GM18508 (cell line): ENCODE measurements around the gene IL17RE.

Experiments used
- ATAC-seq: cut with Tn5 transposase; IDR thresholded peaks from one replicate; pipeline ENCODE4 v1.9.1; 2021; ENCODE audit warnings: moderate number of reproducible peaks; ENCODE audit not compliant: insufficient read depth, unreplicated experiment

The IL17RE gene

DNA sequence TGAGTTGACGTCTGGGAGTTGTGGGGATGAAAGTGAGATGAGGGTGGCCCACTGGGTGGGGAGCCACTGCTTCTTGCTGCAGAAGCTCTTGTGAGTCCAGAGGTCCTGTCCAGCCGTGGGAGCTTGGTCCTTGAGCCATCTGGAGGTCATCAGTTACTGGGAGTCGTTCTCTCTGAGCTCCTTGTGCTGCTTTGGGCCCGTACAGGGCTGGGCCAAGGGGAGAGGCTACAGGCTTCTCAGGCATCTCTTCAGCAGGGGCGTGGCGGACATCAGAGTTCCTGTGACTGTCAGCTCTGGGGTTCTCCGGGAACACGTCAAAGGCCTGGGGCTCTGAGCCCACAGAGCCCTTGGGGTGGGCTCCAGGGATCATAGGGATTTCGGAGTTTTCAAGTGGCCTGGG, 47.0 kb downstream of the IL17RE start:
- no peak for ATAC-seq

DNA sequence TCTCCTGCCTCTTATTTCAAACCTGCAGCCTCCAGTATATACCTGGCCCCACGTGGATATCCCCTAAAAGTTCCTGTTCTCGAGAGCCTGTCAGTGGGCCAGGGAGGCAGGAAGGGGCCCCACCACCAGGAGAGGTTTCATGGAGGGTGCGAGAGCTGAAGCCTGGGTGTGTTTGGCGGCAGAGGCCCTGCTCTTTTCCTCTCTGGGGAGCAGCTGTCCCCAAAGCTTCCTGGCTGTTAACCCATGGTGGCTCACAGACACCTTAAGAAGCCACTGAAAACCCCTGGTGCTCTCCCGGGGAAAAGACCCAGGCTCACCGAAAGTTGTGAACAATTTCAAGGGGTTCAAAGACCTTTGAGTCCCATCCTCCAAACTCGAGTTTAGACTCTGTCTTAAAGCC, 48.5 kb downstream of the IL17RE start:
- no peak for ATAC-seq

DNA sequence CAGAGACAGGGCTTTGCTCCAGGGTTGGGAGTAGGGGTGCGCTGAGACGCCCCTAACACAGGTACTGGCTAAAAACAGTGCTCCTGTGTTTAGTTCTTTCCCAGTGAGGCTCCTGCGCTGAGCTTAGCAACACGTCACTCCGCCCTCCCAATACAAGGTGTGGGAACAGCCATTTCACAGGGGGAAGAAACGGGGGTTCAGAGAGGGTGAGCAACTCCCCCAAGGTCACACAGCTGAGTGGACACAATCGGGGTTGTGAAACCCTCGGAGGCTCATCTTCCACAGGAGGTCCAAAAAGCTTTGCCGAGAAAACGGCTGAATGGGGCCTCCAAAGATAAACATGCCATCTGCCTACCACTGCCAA, 48.9 kb downstream of the IL17RE start:
- ATAC-seq, result no peak

DNA sequence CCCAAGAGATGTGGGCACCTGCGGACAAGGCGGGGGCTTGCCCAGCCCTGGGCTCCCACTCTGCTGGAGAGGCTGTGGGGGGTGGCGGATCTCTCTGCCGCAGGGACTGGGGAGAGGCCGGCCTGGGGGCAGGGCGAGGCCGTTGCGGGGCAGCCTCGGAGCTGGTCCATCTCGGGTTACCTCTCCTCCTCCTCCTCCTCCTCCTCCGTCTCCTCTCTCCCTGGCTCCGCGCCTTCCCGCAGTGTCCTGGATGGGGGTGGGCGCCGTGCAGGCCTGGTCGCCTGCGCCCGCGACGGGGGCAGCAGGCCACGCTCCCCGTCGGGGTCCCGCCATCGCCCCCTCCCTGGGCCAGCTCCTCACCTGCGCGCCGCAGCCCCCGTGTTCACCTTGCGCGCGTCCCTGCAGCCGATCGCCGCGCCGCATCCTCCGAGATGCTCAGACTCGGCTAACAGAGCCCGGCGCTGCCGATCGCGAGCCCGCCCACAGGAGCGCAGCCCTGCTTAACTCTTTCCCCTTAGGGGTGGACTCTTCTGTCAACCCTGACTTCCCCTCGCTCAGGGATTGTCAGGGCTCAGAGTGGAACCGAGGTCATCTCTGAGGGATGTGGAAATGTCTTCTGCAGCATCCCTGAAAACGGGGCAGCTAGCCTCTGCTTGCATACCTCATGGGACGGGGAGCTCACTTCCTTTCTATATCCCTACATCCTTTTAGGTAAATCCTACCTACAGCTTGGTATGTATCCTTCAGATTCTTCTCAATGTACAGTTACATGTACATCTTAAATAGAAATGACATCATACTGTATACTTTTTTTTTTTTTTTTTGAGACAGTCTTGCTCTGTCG, 49.5 kb downstream of the IL17RE start, which contains the start of gene PRRT3:
Gene PRRT3, minus strand, starts transcription at position 447 of the 844 bp plus-strand sequence. CDS start 2,293 bp downstream, outside the sequence.
- ATAC-seq, result peak; percentile 47

DNA sequence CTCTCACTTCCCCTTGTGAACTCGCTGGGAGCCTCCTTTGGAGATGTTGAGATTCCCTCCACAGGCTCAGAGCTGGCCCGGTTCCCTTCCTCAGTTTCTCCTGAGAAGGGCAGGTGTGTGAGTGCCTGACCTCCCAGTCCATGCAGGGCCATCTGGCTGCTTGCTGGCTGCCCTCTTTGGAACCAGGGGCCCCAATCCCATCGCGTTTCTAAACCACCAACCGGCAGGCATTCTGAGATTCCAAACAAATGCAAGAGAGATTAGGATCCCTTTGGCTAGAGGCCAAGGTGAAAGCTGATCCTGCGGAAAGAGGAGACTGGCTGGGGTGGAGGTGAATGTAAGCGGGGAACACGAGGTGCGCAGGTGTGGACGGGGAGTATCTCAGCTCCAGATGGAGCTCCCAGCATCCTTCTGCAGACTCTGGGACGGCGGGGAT, 52.4 kb downstream of the IL17RE start:
- no peak for ATAC-seq

DNA sequence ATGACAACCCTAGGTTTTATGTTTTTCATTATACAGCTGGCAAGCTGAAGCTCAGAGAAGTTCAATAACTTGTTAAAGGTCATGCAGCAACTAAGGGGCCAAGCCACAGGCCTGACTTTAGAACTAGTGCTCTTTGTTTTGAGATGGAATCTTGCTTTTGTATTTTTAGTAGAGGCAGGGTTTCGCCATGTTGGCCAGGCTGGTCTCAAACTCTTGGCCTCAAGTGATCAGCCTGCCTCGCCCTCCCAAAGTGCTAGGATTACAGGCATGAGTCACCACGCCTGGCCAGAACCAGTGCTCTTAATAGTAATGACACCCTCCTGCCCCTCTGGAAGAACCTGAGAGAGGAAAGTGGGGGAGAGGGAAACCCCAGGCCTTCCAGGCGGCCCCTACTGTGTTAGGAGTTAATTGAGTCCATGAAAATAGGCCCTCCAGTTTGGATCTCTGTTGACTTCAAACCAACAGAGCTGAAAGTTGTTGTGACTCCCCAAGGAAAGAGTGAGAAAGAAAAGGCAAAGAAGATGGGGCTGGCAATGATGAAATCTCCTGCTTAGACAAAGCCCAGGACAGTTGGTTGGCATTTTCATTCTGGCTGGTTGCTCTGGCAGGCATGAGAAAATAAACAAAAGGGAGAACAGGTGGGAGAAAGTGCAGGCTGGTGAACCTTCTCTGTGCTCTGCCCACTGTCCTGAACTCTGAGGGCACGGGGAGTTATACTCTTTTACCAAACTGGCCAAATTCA, 53.1 kb downstream of the IL17RE start:
- no peak for ATAC-seq

DNA sequence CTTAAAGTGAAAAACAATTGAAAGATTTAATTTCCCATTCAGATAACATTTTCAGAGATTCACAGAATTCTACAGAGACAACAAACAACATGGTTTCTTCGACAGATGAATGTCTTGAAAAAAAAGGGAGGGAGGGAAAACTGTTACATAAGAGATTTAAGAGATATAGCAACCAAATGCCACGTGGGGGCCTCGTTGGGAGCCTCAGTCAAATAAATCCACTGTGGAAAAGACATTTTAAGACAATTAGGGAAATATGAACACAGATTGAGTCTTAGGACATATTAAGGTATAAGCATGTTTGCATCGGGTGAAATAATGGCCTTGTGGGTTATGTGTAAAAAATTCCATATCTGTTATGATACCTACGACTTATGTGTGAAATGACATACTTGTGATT, 54.6 kb downstream of the IL17RE start:
- ATAC-seq, result no peak

DNA sequence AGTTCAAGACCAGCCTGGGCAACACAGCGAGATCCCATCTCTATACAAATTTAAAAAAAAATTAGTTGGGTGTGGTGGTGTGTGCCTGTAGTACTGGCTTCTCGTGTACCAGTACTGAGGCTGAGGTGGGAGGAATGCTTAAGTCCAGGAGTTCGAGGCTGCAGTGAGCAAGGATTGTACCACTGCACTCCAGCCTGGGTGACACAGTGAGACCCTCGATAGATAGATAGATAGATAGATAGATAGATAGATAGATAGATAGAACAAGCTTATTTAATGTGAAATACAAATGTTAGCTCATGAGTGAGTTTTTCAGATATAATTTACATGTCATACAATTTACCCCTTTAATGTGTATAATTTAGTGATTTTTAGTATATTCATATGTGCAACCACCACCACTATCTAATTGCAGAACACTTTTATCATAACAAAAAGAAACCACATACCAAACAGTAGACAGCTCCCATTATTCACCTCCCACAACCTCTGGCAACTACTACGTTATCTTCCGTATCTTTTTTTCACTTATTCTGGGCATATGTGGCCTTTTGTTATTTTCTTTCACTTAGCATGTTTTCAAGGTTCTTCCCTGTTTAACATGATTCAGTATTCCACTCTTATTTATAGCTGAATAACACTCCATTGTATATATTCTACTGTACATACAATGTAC, 62.7 kb downstream of the IL17RE start:
- ATAC-seq, result no peak
